Heart left ventricle (tissue), 16 donors: ENCODE results near the gene DMPK. TPM values are rescaled to one million over a fixed set of nuclear protein-coding genes. Genes with fewer than 3 reads are reported as not detected.
A peak's percentile ranks its signal among the peaks of the same experiment; 100 is the strongest.

Experiments used
- ATAC-seq, 4 donors: fragments of 200-7000 bp; cut with Tn5 transposase; one replicate each; pipeline ENCODE4 v1.9.1; 2020 to 2022; ENCODE audit warnings: moderate library complexity in 4 of 4, mild to moderate bottlenecking in 3 of 4, moderate number of reproducible peaks in 1 of 4
- DNase-seq, 5 donors: peaks; one replicate each; pipeline ENCODE4 v3.0.0-alpha.2; 2020
- H3K27ac ChIP-seq, 12 donors: fragments of 200-600 bp; sonication (generic) in 4 of 12; one replicate each; pipeline versions ENCODE4 v1.5.0 to v1.8.0; 2016 to 2022; ENCODE audit warnings: mild to moderate bottlenecking in 2 of 12
- H3K27me3 ChIP-seq, 9 donors: fragments of 200-600 bp; sonication (generic) in 2 of 9; one replicate each; pipeline versions ENCODE4 v1.5.1 to v1.8.0; 2016 to 2022; ENCODE audit warnings: mild to moderate bottlenecking in 3 of 9
- H3K36me3 ChIP-seq, 9 donors: fragments of 200-600 bp; sonication (generic) in 2 of 9; one replicate each; pipeline versions ENCODE4 v1.5.0 to v1.8.0; 2018 to 2022; ENCODE audit warnings: mild to moderate bottlenecking in 2 of 9
- H3K4me1 ChIP-seq, 12 donors: fragments of 200-600 bp; sonication (generic) in 4 of 12; one replicate each; pipeline versions ENCODE4 v1.5.0 to v1.8.0; 2016 to 2022; ENCODE audit warnings: mild to moderate bottlenecking in 3 of 12
- H3K4me3 ChIP-seq, 12 donors: fragments of 200-600 bp; sonication (generic) in 4 of 12; one replicate each; pipeline versions ENCODE4 v1.5.0 to v1.8.0; 2017 to 2022; ENCODE audit warnings: mild to moderate bottlenecking in 9 of 12, moderate library complexity in 4 of 12
- H3K9me3 ChIP-seq, 12 donors: fragments of 200-600 bp; sonication (generic) in 4 of 12; one replicate each; pipeline versions ENCODE4 v1.5.0 to v1.8.0; 2016 to 2022; ENCODE audit warnings: mild to moderate bottlenecking in 1 of 12
- POLR2A ChIP-seq, 2 donors: fragments of 450-650 bp; IDR thresholded peaks; one replicate each; pipeline ENCODE4 v1.6.1; 2017; ENCODE audit warnings: antibody characterized with exemption in 2 of 2, mild to moderate bottlenecking in 2 of 2, moderate library complexity in 2 of 2
- WGBS, 4 donors: extraction: QIAGEN DNeasy Blood & Tissue Kit in 2 of 4; methylation state at CpG; one replicate each; pipeline versions ENCODE4 v1.1.5 to v1.1.7; 2013 to 2018; 5-methylcytosine and 5-hydroxymethylcytosine counted together
- intact Hi-C, 10 donors: fragments of 100-400 bp; cut with DNase I; formaldehyde crosslinking; loops; one replicate each; pipeline versions ENCODE4 v1.11.1 to v1.14.2; 2022
- polyA plus RNA-seq, 2 donors: library from polyadenylated mRNA; stranded (reverse); fragments of 200-250 nt; gene quantifications; one replicate each; pipeline ENCODE4 v1.2.3, GENCODE V29; 2013
- total RNA-seq, 9 donors: library from RNA; depleted of rRNA in 2 of 9; stranded (reverse); fragments of >200 nt in 2 of 9; fragmentation: NEBNext Ultra II Directional in 3 of 9; extraction: Animal tissue kit (Norgen Biotek cat#: 25700) in 3 of 9; gene quantifications; one replicate each; pipeline versions ENCODE4 v1.1.0 to v1.2.4, GENCODE V29; 2016 to 2023
- TF ChIP-seq, protein P1 (sequence below), 12 donors: fragments of 200-600 bp; sonication (generic) in 4 of 12; IDR thresholded peaks; one replicate each; pipeline versions ENCODE4 v1.5.0 to v1.8.0; 2018 to 2022; ENCODE audit warnings: antibody characterized with exemption in 12 of 12, mild to moderate bottlenecking in 5 of 12
- donor health status: ischemic (EF 13 %, LVEDD 7.1; RV severe dilation, severe dysfunction).
- donor health status: healthy with polysubstance abuse.
- donor health status: DM: no; HTN: yes; CAD: no.
- donor health status: DM: no; HTN: no; CAD: no.
- donor health status: ischemic (EF 25% LVEDD 6.9; RV normal size, moderate dysfunction).
- donor health status: ischemic (EF 25% LVEDD 5.7; RV mildly dilated, moderate dysfunction).
- donor health status: healthy.
- donor health status: DM: yes; HTN: yes; CAD: no.
- donor health status: ischemic (EF 35%, LVEDD 5.7; RV mildly dilated, moderate dysfunction).
- donor health status: nonischemic (EF 11% LVEDD 7.7; RV severe dilation, severe dysfunction).
- donor health status: DM: yes; HTN: yes; CAD: no.
- donor health status: PGD.
- donor health status: ischemic (EF 29% LVEDD 5.4; RV normal size, mild dysfunction).
- donor health status: nonischemic (EF 23%, LVEDD 6.1; RV moderate dilation, normal function).

The DMPK gene
- total and polyA plus RNA-seq, 11 donors: 131 to 778 (median 311) TPM

DNA sequence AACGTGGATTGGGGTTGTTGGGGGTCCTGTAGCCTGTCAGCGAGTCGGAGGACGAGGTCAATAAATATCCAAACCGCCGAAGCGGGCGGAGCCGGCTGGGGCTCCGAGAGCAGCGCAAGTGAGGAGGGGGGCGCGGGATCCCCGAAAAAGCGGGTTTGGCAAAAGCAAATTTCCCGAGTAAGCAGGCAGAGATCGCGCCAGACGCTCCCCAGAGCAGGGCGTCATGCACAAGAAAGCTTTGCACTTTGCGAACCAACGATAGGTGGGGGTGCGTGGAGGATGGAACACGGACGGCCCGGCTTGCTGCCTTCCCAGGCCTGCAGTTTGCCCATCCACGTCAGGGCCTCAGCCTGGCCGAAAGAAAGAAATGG lies 12.5 kb downstream of the DMPK start:
- Histone ChIP-seq H3K36me3 (peaks cover 0 to 38% (median 18%) of the 10 kb centered on the region in 9 donors), H3K4me1 (peaks cover 5 to 58% (median 32%) of the 10 kb centered on the region in 12 donors), H3K9me3 (no peaks in the 10 kb centered on the region), H3K27me3 (peaks cover 0 to 57% (median 0%) of the 10 kb centered on the region in 9 donors), H3K27ac (peak overlapping the region; percentile 86 to 99 (median 97)), H3K4me3 (peak overlapping the region; percentile 28 to 93 (median 79))
- TF ChIP-seq POLR2A (IDR thresholded peaks at IDR 0.05): no peak
- TF ChIP-seq, protein P1, sequence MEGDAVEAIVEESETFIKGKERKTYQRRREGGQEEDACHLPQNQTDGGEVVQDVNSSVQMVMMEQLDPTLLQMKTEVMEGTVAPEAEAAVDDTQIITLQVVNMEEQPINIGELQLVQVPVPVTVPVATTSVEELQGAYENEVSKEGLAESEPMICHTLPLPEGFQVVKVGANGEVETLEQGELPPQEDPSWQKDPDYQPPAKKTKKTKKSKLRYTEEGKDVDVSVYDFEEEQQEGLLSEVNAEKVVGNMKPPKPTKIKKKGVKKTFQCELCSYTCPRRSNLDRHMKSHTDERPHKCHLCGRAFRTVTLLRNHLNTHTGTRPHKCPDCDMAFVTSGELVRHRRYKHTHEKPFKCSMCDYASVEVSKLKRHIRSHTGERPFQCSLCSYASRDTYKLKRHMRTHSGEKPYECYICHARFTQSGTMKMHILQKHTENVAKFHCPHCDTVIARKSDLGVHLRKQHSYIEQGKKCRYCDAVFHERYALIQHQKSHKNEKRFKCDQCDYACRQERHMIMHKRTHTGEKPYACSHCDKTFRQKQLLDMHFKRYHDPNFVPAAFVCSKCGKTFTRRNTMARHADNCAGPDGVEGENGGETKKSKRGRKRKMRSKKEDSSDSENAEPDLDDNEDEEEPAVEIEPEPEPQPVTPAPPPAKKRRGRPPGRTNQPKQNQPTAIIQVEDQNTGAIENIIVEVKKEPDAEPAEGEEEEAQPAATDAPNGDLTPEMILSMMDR (IDR thresholded peaks at IDR 0.05): no peak
- intact Hi-C loops: loop anchor here in 9 of 10 donors (1.0 to 10.0 kb wide), 17 partner anchors 23 to 365 kb away; partner anchors contain the start of genes FBXO46 (in 7 of the 9), MEIOSIN (in 6 of the 9), QPCTL (in 3 of the 9) and DMWD (in 2 of the 9)
- DNase-seq (peak in 4 of 5 donors; percentile 51 to 72 (median 62)), ATAC-seq (no peak)
- 0 to 1% (median 0%) methylated on average over 18 to 28 of the region's 28 CpGs for WGBS, 4 donors

DNA sequence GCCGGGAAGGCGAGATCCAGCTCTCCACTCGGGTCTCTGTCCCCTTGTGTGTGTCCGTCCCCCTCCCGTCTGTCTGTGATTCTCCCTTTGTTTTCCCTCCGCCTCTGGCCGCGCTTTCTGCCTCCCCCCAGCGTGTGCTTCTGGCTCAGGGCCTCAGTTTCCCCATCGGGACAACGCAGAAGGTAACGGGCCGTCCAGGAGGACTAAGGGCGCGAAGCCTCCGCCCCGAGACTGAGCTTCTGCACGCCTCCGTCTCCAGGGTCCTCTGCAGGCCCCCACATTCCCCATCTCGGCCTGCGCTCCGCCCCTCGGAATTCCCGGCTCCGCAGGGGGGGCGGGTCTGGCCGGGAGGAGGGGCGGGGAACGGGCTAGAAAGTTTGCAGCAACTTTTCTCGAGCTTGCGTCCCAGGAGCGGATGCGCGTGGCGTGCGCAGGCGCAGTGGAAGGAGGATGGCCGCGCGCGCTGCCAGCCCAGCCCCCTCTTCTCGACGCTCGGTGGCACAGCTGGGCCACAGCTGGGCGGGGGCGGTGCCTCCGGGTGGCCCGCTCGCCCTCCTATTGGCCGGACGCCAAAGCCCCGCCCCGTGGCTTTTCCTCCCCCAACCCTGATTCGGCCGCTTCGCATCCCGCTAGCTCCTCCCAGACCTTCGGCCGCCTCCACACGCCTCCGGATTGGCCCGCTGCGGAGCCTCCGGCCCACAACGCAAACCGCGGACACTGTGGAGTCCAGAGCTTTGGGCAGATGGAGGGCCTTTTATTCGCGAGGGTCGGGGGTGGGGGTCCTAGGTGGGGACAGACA lies 13.1 kb downstream of the DMPK start, which contains the start of gene SIX5:
SIX5 (minus strand) TSS at position 269 of the 799 bp plus-strand sequence. CDS start 408 bp downstream, outside the sequence.
- peak; percentile 59 to 66 (median 62) for ATAC-seq
- Histone ChIP-seq H3K36me3 (peaks cover 0 to 32% (median 11%) of the 10 kb centered on the region in 9 donors), H3K4me1 (peaks cover 9 to 65% (median 38%) of the 10 kb centered on the region in 12 donors), H3K27me3 (peaks cover 0 to 56% (median 0%) of the 10 kb centered on the region in 9 donors), H3K9me3 (no peaks in the 10 kb centered on the region), H3K4me3 (peak within 1 kb of the TSS; percentile 72 to 93 (median 82)), H3K27ac (peak within 1 kb of the TSS; percentile 86 to 99 (median 97))
- intact Hi-C loops: loop anchor here in 9 of 10 donors (1.0 to 10.0 kb wide), 11 partner anchors 37 to 364 kb away; partner anchors contain the start of genes FBXO46 (in 7 of the 9), MEIOSIN (in 6 of the 9), QPCTL (in 3 of the 9) and POLR1G (in 1 of the 9)
- 0 to 1% (median 0%) methylated on average over 16 to 70 of the region's 70 CpGs for WGBS, 4 donors
- TF ChIP-seq, protein P1 (IDR thresholded peaks at IDR 0.05): no peak
- peak in 1 of 2 donors; percentile 89 for TF ChIP-seq POLR2A (IDR thresholded peaks at IDR 0.05)
- peak; percentile 98 to 99 (median 99) for DNase-seq

DNA sequence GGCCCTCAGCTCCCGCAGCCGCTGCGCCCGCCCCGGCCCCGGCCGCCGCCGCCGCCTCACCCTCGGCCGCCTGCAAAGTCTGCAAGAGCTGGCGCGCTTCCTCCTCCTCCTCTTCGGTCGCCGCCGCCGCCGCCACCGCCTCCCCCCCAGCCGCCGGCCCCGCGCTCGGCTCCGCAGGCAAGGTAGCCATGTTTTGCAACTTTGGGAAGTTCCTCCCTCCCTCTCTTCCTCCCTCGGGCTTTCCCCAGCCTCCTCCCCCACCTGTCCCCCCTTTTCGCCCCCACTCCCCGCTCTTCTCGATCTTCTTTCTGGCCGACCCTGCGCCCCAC lies 13.7 kb downstream of the DMPK start:
- DNase-seq (peak in 3 of 5 donors; percentile 57 to 76 (median 61)), ATAC-seq (no peak)
- H3K4me1 ChIP-seq: peaks cover 10 to 70% (median 44%) of the 10 kb centered on the region in 12 donors
- TF ChIP-seq POLR2A (IDR thresholded peaks at IDR 0.05): no peak
- TF ChIP-seq, protein P1 (IDR thresholded peaks at IDR 0.05): no peak
- H3K36me3 ChIP-seq: peaks cover 0 to 28% (median 8%) of the 10 kb centered on the region in 9 donors
- H3K27me3 ChIP-seq: peaks cover 0 to 55% (median 0%) of the 10 kb centered on the region in 9 donors
- H3K4me3 ChIP-seq: peak overlapping the region; percentile 72 to 93 (median 82)
- 1% methylated on average over 19 to 33 of the region's 33 CpGs for WGBS, 4 donors
- peak overlapping the region; percentile 86 to 99 (median 97) for H3K27ac ChIP-seq
- intact Hi-C loops: loop anchor here in 9 of 10 donors (1.0 to 10.0 kb wide), 9 partner anchors 36 to 364 kb away; partner anchors contain the start of genes FBXO46 (in 7 of the 9), MEIOSIN (in 6 of the 9), QPCTL (in 2 of the 9) and POLR1G (in 1 of the 9)
- no peaks in the 10 kb centered on the region for H3K9me3 ChIP-seq
